ENCODE measurements around the gene PAM. TPM values are rescaled to one million over a fixed set of nuclear protein-coding genes. Genes with fewer than 3 reads are reported as not detected.

The PAM gene
- total and polyA plus RNA-seq, 2 of the 13 experiments (the other 11 are each of a cell fraction or from before 2014, with no cell fraction given), result 20.2 to 79.1 TPM

GRCh38 chr5:103016167-103016566 lies 261.1 kb downstream of the PAM start:
- ATAC-seq (no peak), FAIRE-seq (no peak), DNase-seq (ENCODE audit: low spot score) (no peak)
- ChIA-PET POLR2A (no interaction called here), CTCF (ENCODE audit: low intra/inter-chr PET ratio, low total read pairs) (no interaction called here)
- Histone ChIP-seq H3K9me3 (ENCODE audit: low read length) (no peaks in the 10 kb centered on the region), H3K4me3 (replicated peaks in 1 of 3; ENCODE audit: insufficient read depth in 1 of 3, low read depth in 2 of 3, low read length in 3 of 3) (no peak overlapping the region), H3K79me2 (ENCODE audit: insufficient read depth, low read length) (no peaks in the 10 kb centered on the region), H3K36me3 (replicated peaks in 1 of 2; ENCODE audit: control insufficient read depth in 1 of 2, insufficient read depth in 2 of 2, low read length in 2 of 2) (no peaks in the 10 kb centered on the region; a peak in 1 of 5 replicates), H3K4me1 (ENCODE audit: insufficient read depth, low read length) (no peaks in the 10 kb centered on the region), H3K9ac (ENCODE audit: insufficient read depth, low read depth, low read length) (no peak overlapping the region), H2AFZ (ENCODE audit: low read length) (no peak overlapping the region), H3K4me2 (ENCODE audit: low read depth, low read length) (no peak overlapping the region), H4K20me1 (ENCODE audit: insufficient read depth, low read length) (no peaks in the 10 kb centered on the region), H3K27me3 (ENCODE audit: control insufficient read depth in 1 of 2, insufficient read depth in 2 of 2, low read length in 2 of 2) (no peaks in the 10 kb centered on the region), H3K27ac (ENCODE audit: extremely low read length, insufficient read depth, low read length) (no peak overlapping the region)
- no TSS peak for BruUV-seq (replicated peaks)
- in situ Hi-C loops (cut with HindIII; ENCODE audit: extremely low pct_ligation_motif_present, low pct_unique_long_range_greater_than_20kb) (no loop called here), intact Hi-C loops (cut with micrococcal nuclease; ENCODE audit: unreplicated experiment) (no loop called here)
- WGBS (ENCODE audit: low lambda C conversion rate), result 92% methylated on average over 2 of the region's 2 CpGs
- no peak for TF ChIP-seq WIZ (CRISPR knock-in tag; IDR thresholded peaks at IDR 0.05)
- no peak for TF ChIP-seq EP300 (IDR thresholded peaks at IDR 0.05; ENCODE audit: low read depth in 2 of 2, low read length in 2 of 2)
- TF ChIP-seq EP300 (CRISPR knock-in tag; IDR thresholded peaks at IDR 0.05; ENCODE audit: borderline replicate concordance), result no peak
- TF ChIP-seq ZSCAN20 (CRISPR knock-in tag; IDR thresholded peaks at IDR 0.05; ENCODE audit: borderline replicate concordance), result no peak
- TF ChIP-seq HNRNPH1 (optimal IDR thresholded peaks at IDR 0.05; ENCODE audit: low read depth, low read length), result no peak
- no peak for TF ChIP-seq CHD2 (IDR thresholded peaks at IDR 0.05; ENCODE audit: low read depth, low read length)
- no peak for TF ChIP-seq ZNF558 (CRISPR knock-in tag; IDR thresholded peaks at IDR 0.05; ENCODE audit: borderline replicate concordance)
- no peak for TF ChIP-seq KLF12 (CRISPR knock-in tag; IDR thresholded peaks at IDR 0.05; ENCODE audit: borderline replicate concordance)
- TF ChIP-seq ZNF816 (CRISPR knock-in tag; IDR thresholded peaks at IDR 0.05; ENCODE audit: borderline replicate concordance), result no peak
- no peak for TF ChIP-seq ZNF709 (CRISPR knock-in tag; IDR thresholded peaks at IDR 0.05)
- TF ChIP-seq ZC3H13 (CRISPR knock-in tag; IDR thresholded peaks at IDR 0.05), result no peak
- no peak for TF ChIP-seq ARID4A (CRISPR knock-in tag; IDR thresholded peaks at IDR 0.05; ENCODE audit: borderline replicate concordance)
- no peak for TF ChIP-seq PRDM15 (CRISPR knock-in tag; IDR thresholded peaks at IDR 0.05)
- no peak for TF ChIP-seq TOE1 (CRISPR knock-in tag; IDR thresholded peaks at IDR 0.05)
- no peak for TF ChIP-seq ZNF660 (CRISPR knock-in tag; IDR thresholded peaks at IDR 0.05; ENCODE audit: borderline replicate concordance, low read depth)
- TF ChIP-seq MED13 (CRISPR knock-in tag; IDR thresholded peaks at IDR 0.05), result no peak
- no peak for TF ChIP-seq JARID2 (CRISPR knock-in tag; IDR thresholded peaks at IDR 0.05; ENCODE audit: insufficient replicate concordance)
- no peak for TF ChIP-seq ATF7-NPFF (CRISPR knock-in tag; IDR thresholded peaks at IDR 0.05; ENCODE audit: low read depth)
- TF ChIP-seq ZNF225 (CRISPR knock-in tag; IDR thresholded peaks at IDR 0.05), result no peak
- TF ChIP-seq MEIS2 (CRISPR knock-in tag; IDR thresholded peaks at IDR 0.05), result no peak
